ENCODE data around the gene TFAP2A. TPM values are rescaled to one million over a fixed set of nuclear protein-coding genes. Genes with fewer than 3 reads are reported as not detected.

Gene TFAP2A
- total RNA-seq, 1 experiment from 2014 or later: 9.0 TPM

DNA sequence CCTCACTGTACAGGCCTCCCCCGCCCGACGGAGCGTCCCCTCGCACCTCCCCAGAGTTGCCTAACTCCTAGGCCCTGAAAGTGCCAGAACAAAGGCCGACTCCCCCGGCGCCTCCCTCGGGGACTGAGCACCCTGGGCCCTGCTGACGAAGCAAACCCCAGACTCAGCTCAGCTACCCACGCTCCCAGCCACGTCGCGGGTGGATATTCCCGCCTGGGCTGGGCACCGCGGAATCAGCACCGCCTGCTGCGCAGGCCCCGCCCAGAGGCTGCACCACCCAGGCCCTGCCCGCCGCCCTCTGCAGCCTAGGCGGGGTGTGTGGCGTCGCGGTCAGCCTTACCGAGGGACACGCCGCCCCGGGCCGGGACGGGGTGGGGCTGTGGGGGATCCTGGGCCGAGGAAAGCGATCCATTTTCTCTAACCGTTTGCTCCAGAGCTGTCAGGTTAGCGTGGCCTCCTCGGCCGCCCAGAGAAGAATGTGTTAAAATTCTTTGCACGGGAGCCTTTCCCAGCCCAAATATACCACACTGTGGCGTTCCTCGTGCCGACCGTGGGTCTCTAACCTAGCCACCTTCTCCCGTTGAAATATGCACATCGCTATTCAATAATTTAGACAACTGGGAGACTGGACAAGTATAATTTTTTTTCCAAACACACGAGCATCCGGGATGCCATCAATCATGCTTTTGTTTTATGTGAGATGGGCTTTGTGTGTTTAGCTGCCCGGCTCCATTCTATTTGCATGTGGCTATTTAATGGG, 31.4 kb downstream of the TFAP2A start:
- DNase-seq (ENCODE audit: low read depth): peak; percentile 82

DNA sequence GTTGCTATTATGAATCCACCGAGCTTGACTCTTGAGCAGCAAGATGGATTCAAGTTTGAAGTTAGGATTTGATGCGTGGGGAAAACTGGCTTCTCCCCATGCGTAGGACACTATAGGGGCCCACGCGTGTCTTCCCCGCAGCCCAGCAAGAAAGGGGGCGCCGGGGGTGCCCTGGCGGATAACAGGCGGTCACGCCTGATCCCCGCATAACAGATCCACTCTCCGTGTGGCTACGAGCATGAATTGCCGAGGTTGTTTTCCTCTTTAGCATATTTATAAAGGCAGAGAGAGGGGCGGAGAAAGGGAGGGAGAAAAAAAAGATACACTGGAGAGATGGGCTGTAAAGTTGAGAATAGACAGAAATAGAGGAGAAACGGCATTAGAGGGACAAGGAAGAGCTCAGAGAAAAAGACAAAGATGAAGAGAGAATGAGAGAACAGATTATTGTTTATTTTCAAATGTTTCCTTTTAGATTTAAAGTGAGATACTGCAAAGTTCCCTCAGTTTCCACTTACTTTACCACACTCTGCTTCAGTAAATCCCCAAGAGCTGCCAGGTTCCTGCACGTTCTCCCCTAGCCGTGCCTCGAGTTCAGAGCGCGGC, 32.0 kb downstream of the TFAP2A start:
- DNase-seq (ENCODE audit: low read depth): no peak

DNA sequence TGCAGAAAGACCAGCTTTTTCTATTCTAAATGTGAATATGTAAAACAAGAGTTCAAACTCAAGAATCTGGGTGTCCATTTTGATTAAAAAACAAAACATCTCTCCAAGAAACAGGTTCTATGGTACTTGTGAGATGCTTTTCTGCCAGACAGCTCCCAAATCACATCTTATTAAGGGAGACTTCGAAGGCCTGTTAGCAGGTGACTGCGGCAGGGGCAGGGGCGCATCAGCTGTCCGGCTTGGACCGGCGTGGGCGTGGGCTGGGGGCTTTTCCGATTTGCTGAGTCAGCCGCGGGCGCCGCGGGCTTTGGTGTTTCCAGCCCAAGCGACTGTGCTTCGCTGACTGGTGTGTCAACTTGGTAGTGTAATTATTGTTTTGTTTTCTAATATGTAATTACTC, 32.6 kb downstream of the TFAP2A start:
- DNase-seq (ENCODE audit: low read depth): no peak

DNA sequence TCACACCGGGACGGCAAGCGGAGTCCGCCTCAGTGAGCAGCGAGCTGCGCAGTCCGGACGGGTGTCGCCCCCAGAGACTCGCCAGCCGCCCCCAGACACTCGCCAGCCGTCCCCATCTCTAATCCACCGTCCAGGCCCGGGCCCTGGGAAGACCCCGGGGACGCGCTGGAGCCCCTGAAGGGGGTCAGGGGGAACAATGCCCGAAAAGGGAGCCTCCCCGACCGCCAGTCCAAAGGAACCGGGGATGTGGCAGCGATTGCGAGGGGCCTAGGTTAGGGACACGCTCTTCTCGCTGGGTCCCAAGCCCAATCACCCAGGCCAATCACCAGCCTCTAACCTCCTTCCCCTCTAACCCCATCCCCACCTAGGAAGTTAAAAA, 33.1 kb downstream of the TFAP2A start:
- DNase-seq (ENCODE audit: low read depth): no peak

DNA sequence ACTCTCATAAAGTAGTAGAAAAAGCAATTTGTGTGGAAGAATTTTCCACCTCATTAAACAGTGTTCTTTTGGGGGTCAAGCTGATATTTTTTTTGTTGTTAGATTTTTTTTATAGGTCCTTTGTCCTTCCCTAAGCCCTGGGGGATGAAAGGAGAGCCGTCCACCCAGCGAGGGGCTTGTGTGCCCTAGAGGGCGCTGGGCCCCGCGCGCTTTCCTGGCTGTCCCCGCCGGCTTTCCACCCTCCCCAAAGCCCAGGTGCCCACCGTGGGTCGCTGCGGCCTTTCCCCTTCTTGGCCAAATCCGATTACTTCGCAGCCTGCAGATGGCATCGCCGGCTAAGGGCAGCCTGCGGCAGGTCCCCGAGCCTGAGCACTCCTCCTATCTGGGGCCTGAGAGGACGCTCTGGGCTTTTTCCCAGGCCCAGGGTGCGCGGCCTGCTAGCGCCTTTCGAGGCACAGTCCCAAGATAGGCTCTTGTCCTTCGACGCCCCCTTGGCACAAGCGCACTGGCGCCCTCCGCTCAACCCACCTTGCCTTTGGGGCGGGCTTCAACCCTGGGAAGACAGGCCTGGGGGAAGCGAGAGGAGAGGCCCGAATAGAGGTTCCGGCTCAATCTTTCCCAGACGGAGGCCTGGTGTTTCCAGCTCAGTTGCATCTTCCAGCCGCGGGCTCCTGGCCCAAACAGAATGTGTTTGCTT, 33.6 kb downstream of the TFAP2A start:
- no peak for DNase-seq (ENCODE audit: low read depth)

DNA sequence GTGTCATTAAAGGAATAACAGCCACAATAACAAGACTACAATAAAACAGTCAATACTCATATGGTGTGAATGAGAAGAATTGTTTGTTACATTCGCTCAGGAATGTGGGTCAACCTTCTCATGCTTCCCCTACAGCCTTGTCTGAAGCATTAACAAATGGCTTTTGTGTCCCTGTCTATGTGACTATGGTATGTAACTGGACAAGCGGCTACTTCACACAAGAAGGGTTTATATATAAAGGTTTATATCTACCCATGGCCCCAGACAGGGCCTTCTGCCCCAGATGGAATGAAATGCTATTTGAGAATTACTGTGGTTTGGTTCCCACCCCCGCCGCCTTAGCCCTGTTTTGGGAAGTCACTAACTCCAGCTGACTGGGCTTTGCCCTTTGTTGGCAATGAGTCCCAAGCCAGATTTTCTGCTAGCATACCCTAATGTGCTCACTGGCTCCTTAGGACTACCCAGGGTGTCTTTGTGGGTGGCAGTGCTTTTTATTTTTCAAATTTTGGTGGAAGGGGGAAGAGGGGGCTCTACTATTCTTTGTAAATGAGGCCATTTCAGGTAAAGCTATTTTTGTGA, 39.4 kb downstream of the TFAP2A start:
- DNase-seq (ENCODE audit: low read depth): peak; percentile 62

DNA sequence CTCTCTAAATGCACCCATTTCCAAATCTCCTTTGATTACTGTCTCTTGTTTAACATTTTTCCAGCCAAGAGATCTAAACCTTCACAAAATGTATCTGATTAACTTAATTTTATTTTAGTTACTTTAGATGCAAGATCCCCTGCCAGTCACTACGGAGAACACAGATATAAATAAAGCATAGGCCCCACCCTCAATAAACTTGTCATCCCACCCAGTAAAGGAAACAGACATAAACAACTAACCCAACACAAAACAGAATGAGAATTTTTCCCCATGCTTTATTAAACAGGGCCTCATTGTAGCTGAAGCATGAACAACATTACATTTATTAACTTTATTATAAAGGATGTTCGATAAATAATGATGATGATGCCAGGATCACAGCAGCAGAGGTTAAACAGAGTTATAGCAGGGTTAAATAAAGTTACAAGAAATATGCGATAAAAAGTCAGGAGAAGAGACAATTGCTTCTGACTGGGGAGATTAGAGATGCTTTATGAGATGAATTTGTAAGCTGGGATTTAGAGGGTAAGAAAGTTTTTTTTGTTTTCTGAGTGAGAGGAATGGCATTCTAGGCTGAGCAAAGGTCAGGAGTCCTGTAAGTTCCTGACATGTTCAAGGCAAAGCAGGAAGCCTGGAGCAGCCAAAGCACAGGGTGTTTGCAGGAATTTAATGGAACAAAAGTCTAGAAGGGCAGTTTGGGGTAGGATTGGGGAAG, 41.1 kb downstream of the TFAP2A start:
- DNase-seq (ENCODE audit: low read depth): peak; percentile 21

DNA sequence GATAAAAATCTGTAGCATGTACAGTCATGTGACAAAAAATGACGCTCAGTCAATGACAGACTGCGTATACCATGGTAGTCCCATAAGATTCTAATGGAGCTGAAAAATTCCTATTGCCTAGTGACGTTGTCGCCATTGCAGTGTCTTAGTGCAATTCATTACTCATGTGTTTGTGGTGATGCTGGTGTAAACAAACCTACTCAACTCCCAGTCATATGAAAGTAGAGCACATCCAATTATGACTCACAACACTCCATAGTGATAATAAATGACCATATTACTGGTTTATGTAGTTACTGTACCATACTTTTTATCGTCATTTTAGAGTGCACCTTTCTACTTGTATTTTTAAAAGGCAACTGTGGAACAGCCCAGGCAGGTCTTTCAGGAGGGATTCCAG, 45.0 kb downstream of the TFAP2A start:
- DNase-seq (ENCODE audit: low read depth): peak; percentile 71

DNA sequence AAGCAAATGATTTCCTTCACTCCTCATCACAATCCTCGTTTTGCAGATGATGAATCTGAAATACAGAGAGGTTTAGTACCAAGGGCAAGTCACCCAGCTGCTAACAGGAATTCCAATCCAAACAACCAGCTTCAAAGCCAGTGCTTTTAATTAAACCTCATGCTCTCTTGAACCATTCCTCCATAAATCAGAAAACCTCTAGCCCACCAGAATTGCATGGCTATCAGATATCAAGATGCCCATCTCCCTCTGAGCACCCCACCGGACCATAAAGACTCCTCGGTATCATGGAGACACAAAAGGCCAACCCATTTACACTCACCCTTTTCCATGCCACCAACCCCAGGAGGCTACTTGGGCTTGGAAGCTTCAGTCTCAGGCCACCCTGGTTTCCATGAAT, 46.0 kb downstream of the TFAP2A start:
- no peak for DNase-seq (ENCODE audit: low read depth)

DNA sequence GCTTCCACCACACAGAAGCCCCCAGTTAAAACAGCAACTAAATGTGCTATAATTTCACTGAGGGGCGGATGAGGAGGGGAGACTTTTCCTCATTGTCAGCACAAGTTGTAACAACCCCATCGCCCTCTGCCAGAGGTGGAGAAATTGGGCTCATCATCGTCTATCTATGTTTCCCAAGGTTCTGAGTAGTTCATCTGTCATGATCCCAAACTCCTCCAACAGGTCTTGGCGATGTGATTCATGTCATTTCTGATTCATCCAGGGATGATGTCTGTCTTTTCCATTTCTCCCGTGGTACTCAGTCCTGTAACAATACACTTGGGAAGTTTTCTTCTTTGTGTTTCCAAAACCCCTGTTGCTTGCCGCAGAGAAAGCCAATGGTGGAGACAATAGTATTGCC, 51.0 kb downstream of the TFAP2A start:
- no peak for DNase-seq (ENCODE audit: low read depth)

DNA sequence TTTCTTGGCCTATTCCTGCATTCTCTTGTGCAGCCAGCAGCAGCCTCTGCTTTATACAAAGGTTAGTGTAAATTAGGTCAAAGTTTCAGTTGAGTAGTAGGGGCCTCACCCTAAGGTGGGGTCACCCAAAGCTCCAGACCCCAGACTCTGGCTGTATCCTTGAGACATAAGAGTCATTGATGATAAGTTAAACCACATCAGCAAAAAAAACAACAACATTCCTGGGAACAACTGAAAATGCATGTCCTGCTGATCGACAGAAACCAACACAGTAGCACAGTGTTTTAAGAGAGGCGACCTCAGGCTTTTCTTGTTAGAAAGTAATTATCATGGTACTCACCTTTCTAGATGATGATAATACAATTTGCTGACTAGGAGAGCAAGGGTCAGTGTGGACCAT, 52.6 kb downstream of the TFAP2A start:
- DNase-seq (ENCODE audit: low read depth): no peak

DNA sequence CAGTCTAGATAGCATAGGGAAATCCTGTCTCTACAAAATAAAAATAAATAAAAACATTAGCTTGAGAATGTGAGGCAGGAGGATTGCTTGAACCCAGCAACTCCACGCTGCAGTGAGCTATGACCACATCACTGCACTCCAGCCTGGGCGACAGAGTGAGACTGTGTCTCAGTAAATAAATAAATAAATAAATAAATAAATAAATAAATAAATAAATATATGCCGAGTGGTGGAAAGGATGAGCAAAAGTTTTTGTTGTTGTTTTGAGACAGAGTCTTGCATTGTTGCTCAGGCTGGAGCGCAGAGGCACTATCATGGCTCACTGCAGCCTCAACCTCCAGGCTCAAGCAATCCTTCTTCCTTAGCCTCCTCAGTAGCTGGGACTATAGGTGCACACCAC, 53.4 kb downstream of the TFAP2A start:
- no peak for DNase-seq (ENCODE audit: low read depth)

DNA sequence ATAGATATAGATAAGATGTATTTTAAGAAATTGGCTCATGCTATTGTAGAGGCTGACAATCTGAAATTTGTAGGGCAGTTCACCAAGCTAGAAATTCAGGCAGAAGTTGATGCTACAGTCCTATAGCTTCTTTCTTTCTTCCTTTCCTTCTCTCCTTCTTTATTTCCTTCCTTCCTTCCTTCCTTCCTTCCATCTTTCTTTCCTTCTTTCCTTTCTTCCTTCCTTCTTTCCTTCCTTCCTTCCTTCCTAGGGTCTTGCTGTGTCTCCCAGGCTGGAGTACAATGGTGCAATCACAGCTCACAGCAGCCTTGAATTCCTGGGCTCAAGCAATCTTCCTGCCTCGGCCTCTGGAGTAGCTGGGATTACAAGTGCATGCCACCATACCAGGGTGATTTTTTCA, 55.3 kb downstream of the TFAP2A start:
- DNase-seq (ENCODE audit: low read depth): no peak

DNA sequence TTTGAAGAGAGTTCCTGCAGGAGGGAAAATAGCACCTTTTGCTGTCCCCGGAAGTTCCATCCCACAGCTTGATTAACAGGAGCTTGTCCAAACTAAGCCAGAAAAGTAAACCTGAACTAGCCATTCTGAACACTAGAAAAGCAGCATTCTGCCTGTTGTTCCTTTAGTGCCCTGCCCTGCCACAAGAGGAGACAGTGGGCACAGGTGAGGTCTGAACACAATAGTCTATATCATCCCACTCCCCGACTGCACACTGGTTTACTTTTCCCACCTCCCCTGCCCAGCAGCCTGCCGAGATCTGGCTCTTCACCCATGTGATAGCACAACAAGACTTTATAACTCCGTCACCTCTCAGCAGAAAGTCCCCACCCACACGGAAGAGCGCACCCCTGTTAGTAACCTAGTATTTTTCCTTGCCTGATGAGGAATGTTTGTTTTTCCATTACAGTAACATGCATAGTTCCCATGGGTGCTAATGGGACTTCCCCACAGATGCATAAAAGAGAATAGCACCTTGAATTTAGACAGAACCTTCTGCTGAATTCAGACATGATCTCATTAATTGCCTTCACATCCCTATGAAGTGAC, 59.7 kb downstream of the TFAP2A start:
- DNase-seq (ENCODE audit: low read depth): no peak

DNA sequence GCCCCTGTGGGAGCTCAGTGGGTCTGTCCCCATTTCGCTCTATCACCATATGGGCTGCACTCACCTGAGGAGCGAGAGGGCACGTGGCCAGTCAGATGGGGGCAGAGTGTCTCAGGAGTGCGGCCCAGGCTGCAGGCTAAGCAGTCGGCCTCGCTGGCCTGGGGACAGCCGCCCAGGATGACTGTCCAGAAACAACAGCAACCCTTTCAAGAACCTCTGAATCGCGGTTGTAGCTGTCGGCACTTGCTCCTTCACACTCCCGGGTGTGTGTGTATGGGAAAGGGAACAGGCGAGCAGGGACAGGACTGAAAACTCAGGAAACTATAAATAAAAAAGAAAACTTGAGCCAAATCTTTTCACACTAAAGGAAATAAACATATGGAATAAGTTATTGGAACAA, 63.1 kb downstream of the TFAP2A start:
- DNase-seq (ENCODE audit: low read depth): no peak

DNA sequence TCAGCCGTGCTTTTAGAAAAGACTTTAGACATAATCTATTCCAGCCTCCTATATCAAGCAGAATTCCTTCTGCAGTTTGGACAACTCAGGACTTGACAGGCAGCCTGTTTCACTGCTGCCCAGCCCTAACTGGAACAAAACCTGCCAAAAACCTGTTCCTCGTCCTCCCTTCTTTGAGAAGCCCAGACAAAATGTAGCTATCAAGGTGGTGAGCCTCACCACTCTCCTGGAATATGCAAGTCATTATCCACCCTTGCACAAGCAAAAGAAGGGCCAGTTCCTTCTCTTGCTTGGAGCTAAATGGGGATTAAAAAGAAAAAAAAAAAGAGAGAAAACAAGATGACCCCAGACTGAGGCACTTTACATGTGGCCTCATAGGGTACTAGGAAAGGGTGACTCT, 64.2 kb downstream of the TFAP2A start:
- DNase-seq (ENCODE audit: low read depth): no peak

DNA sequence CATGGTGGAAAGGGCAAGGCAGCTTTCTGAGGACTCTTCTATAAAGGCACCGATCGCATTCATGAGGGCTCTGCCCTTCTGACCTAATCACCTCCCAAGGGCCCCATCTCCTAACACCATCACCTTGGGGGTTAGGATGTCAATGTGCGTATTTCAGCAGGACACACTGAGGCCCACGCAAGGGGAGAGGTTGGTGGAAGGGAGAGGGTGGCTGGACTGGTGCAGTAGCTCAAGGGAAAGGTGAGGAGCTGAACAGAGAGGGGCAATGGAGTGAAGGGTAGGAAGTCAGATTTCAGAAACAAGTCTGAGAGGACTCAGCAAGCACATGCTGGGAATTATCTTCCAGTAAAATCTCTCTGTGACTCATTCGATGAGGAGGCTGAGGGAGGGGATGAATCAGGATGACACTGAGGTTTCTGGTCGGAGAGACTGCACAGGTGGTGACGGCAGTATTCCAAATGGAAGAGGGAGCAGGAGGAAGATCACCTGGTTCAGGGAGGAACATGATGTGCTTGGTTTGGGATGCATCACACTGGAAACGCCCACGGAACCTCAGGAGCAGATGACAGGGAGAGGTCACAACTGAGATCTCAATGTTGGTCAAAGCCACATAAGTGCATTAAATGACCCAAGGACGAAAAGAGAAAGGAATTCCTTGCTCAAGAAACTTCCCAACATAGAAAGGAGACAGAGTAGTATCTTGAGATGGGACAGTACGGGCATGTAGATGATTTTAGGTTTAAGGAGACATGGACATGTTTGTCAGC, 67.1 kb downstream of the TFAP2A start:
- DNase-seq (ENCODE audit: low read depth): peak; percentile 85

Data from RPMI7951 (cell line).